HepG2 (cell line): ENCODE results near the gene ZNF625. TPM values are rescaled to one million over a fixed set of nuclear protein-coding genes. Genes with fewer than 3 reads are reported as not detected.

Source experiments
- HNF4A ChIP-seq: sonication (generic); formaldehyde crosslinking; IDR thresholded peaks from 2 replicates; pipeline ENCODE4 v1.4.0; 2020; ENCODE audit warnings: missing genetic modification reagents
- IKZF4 ChIP-seq: sonication (generic); formaldehyde crosslinking; IDR thresholded peaks from 2 replicates; pipeline ENCODE4 v1.5.1; 2020; ENCODE audit warnings: borderline replicate concordance, mild to moderate bottlenecking, low read depth, missing genetic modification reagents; ENCODE audit errors: not compliant biosample characterization
- PHF5A ChIP-seq: IDR thresholded peaks from one replicate; pipeline ENCODE4 v1.6.1; 2018; ENCODE audit warnings: low read depth, missing genetic modification reagents; ENCODE audit not compliant: unreplicated experiment
- SP4 ChIP-seq: sonication (generic); formaldehyde crosslinking; IDR thresholded peaks from 2 replicates; pipeline ENCODE4 v1.8.1; 2023; ENCODE audit warnings: mild to moderate bottlenecking, missing genetic modification reagents
- ZNF235 ChIP-seq: sonication (generic); formaldehyde crosslinking; IDR thresholded peaks from 2 replicates; pipeline ENCODE4 v1.8.1; 2023; ENCODE audit warnings: mild to moderate bottlenecking, missing genetic modification reagents, borderline replicate concordance
- ZNF556 ChIP-seq: sonication (generic); formaldehyde crosslinking; IDR thresholded peaks from 2 replicates; pipeline ENCODE4 v1.4.0; 2020; ENCODE audit warnings: mild to moderate bottlenecking, missing genetic modification reagents, borderline replicate concordance
- ZNF737 ChIP-seq: sonication (generic); formaldehyde crosslinking; IDR thresholded peaks from 2 replicates; pipeline ENCODE4 v1.5.0; 2020; ENCODE audit warnings: missing genetic modification reagents, mild to moderate bottlenecking, borderline replicate concordance
- ZNF75D ChIP-seq: sonication (generic); formaldehyde crosslinking; IDR thresholded peaks from 2 replicates; pipeline ENCODE4 v1.8.1; 2023; ENCODE audit warnings: missing genetic modification reagents, mild to moderate bottlenecking, borderline replicate concordance
- polyA plus RNA-seq, 8 experiments: library from polyadenylated mRNA; depleted of rRNA in 3 of 8; stranded (reverse) in 7 of 8; unstranded in 1 of 8; fragments of >200 nt; fragmentation: Illumina TruSeq in 4 of 8; extraction: Trizol in 4 of 8; gene quantifications; 2 replicates each; pipeline versions ENCODE4 v1.2.1 to v1.2.3, GENCODE V29; 2011 to 2016; ENCODE audit warnings: low read depth in 4 of 8, missing spikeins in 1 of 8, mixed read lengths in 1 of 8; ENCODE audit not compliant: insufficient read depth in 1 of 8
- total RNA-seq, 5 experiments: library from RNA; depleted of rRNA; stranded (reverse); fragments of >200 nt; fragmentation: Illumina TruSeq; extraction: Trizol; gene quantifications; 2 replicates each; pipeline ENCODE4 v1.2.3, GENCODE V29; 2016; ENCODE audit warnings: low read depth in 1 of 5
- TF ChIP-seq, protein P1 (sequence below): sonication (generic); formaldehyde crosslinking; IDR thresholded peaks from 2 replicates; pipeline ENCODE4 v1.4.0; 2020; ENCODE audit warnings: mild to moderate bottlenecking, missing genetic modification reagents
- TF ChIP-seq, protein P2 (sequence below), 2 experiments: fragments of 450-650 bp in 1 of 2; sonication (generic) in 1 of 2; formaldehyde crosslinking; IDR thresholded peaks; 2 replicates each; pipeline versions ENCODE4 v1.5.0 to v1.8.0; 2020 to 2022; ENCODE audit warnings: mild to moderate bottlenecking in 1 of 2, missing genetic modification reagents in 1 of 2
- TF ChIP-seq, protein P3 (sequence below): sonication (generic); formaldehyde crosslinking; IDR thresholded peaks from 2 replicates; pipeline ENCODE4 v1.5.1; 2020; ENCODE audit warnings: missing genetic modification reagents, mild to moderate bottlenecking, borderline replicate concordance
- TF ChIP-seq, protein P4 (sequence below): IDR thresholded peaks from 2 replicates; pipeline ENCODE4 v1.6.1; 2012; ENCODE audit warnings: low read length, improper control_type of control experiment
- TF ChIP-seq, protein P5 (sequence below): sonication (generic); formaldehyde crosslinking; IDR thresholded peaks from 2 replicates; pipeline ENCODE4 v1.4.0; 2020; ENCODE audit warnings: missing genetic modification reagents

ZNF625 gene
- total and polyA plus RNA-seq, 2 of the 13 experiments (the other 11 are each of a cell fraction or from before 2014, with no cell fraction given): 1.7 to 12.2 TPM

DNA sequence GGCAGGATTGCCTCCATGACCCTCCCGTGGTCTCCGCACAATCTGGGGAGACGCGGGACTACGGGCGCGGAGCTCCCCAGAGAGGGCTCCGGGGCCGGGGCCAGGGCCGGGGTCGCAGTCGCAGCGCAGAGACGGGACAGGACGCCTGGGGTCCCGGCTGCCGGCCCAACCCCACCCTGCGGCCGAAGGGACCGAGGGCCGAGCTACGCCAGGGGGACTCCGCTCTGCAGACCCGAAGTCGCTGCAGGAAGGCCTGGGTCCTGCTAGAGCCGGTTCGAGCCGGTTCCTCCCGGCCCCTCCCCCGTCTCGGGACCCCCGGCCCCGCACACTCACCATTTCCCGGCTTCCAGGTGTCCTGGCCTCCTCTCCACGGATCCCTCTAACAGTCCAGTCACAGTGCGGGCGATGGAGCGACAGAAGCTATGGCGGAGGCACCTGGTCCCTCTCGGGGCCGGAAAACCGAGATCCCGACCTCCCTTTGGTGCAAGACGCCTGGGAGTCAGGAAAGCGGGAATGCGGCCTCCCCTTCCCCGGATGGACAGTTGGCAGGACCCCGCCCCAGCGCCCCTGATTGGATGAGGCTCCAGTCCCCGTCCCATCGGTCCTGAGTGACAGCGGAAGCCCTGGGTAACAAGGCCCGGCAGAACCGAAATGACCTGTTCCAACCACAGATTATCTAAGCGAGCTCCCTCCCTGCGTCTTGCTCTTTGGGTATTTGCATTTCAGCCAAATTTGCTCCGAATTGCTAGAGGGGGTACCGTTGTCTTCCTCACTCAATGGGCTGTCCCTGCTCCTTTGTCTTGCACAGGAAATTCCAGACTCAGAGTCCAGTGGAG is at the start of gene ZNF625 (continued):
- TF ChIP-seq, protein P1, sequence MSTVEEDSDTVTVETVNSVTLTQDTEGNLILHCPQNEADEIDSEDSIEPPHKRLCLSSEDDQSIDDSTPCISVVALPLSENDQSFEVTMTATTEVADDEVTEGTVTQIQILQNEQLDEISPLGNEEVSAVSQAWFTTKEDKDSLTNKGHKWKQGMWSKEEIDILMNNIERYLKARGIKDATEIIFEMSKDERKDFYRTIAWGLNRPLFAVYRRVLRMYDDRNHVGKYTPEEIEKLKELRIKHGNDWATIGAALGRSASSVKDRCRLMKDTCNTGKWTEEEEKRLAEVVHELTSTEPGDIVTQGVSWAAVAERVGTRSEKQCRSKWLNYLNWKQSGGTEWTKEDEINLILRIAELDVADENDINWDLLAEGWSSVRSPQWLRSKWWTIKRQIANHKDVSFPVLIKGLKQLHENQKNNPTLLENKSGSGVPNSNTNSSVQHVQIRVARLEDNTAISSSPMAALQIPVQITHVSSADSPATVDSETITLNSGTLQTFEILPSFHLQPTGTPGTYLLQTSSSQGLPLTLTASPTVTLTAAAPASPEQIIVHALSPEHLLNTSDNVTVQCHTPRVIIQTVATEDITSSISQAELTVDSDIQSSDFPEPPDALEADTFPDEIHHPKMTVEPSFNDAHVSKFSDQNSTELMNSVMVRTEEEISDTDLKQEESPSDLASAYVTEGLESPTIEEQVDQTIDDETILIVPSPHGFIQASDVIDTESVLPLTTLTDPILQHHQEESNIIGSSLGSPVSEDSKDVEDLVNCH (CRISPR knock-in tag): 0 out of 2 replicates have a peak, but pooled peaks have one; percentile 50
- TF ChIP-seq, protein P2, sequence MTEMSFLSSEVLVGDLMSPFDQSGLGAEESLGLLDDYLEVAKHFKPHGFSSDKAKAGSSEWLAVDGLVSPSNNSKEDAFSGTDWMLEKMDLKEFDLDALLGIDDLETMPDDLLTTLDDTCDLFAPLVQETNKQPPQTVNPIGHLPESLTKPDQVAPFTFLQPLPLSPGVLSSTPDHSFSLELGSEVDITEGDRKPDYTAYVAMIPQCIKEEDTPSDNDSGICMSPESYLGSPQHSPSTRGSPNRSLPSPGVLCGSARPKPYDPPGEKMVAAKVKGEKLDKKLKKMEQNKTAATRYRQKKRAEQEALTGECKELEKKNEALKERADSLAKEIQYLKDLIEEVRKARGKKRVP (CRISPR knock-in tag; IDR thresholded peaks at IDR 0.05): no peak
- TF ChIP-seq, protein P3, sequence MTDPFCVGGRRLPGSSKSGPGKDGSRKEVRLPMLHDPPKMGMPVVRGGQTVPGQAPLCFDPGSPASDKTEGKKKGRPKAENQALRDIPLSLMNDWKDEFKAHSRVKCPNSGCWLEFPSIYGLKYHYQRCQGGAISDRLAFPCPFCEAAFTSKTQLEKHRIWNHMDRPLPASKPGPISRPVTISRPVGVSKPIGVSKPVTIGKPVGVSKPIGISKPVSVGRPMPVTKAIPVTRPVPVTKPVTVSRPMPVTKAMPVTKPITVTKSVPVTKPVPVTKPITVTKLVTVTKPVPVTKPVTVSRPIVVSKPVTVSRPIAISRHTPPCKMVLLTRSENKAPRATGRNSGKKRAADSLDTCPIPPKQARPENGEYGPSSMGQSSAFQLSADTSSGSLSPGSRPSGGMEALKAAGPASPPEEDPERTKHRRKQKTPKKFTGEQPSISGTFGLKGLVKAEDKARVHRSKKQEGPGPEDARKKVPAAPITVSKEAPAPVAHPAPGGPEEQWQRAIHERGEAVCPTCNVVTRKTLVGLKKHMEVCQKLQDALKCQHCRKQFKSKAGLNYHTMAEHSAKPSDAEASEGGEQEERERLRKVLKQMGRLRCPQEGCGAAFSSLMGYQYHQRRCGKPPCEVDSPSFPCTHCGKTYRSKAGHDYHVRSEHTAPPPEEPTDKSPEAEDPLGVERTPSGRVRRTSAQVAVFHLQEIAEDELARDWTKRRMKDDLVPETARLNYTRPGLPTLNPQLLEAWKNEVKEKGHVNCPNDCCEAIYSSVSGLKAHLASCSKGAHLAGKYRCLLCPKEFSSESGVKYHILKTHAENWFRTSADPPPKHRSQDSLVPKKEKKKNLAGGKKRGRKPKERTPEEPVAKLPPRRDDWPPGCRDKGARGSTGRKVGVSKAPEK (CRISPR knock-in tag): peak; percentile 73; the same call in 1 of the 2 replicates
- TF ChIP-seq ZNF737 (CRISPR knock-in tag) (0 out of 2 replicates have a peak, but pooled peaks have one; percentile 55), HNF4A (CRISPR knock-in tag) (peak; percentile 5; the same call in 1 of the 2 replicates), ZNF556 (CRISPR knock-in tag) (no peak), SP4 (peak; percentile 94), ZNF75D (CRISPR knock-in tag) (no peak), PHF5A (no peak), ZNF235 (CRISPR knock-in tag) (peak; percentile 54; the same call in 1 of the 2 replicates), IKZF4 (CRISPR knock-in tag) (peak; percentile 71)
- TF ChIP-seq, protein P4, sequence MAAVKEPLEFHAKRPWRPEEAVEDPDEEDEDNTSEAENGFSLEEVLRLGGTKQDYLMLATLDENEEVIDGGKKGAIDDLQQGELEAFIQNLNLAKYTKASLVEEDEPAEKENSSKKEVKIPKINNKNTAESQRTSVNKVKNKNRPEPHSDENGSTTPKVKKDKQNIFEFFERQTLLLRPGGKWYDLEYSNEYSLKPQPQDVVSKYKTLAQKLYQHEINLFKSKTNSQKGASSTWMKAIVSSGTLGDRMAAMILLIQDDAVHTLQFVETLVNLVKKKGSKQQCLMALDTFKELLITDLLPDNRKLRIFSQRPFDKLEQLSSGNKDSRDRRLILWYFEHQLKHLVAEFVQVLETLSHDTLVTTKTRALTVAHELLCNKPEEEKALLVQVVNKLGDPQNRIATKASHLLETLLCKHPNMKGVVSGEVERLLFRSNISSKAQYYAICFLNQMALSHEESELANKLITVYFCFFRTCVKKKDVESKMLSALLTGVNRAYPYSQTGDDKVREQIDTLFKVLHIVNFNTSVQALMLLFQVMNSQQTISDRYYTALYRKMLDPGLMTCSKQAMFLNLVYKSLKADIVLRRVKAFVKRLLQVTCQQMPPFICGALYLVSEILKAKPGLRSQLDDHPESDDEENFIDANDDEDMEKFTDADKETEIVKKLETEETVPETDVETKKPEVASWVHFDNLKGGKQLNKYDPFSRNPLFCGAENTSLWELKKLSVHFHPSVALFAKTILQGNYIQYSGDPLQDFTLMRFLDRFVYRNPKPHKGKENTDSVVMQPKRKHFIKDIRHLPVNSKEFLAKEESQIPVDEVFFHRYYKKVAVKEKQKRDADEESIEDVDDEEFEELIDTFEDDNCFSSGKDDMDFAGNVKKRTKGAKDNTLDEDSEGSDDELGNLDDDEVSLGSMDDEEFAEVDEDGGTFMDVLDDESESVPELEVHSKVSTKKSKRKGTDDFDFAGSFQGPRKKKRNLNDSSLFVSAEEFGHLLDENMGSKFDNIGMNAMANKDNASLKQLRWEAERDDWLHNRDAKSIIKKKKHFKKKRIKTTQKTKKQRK: no peak
- TF ChIP-seq, protein P5, sequence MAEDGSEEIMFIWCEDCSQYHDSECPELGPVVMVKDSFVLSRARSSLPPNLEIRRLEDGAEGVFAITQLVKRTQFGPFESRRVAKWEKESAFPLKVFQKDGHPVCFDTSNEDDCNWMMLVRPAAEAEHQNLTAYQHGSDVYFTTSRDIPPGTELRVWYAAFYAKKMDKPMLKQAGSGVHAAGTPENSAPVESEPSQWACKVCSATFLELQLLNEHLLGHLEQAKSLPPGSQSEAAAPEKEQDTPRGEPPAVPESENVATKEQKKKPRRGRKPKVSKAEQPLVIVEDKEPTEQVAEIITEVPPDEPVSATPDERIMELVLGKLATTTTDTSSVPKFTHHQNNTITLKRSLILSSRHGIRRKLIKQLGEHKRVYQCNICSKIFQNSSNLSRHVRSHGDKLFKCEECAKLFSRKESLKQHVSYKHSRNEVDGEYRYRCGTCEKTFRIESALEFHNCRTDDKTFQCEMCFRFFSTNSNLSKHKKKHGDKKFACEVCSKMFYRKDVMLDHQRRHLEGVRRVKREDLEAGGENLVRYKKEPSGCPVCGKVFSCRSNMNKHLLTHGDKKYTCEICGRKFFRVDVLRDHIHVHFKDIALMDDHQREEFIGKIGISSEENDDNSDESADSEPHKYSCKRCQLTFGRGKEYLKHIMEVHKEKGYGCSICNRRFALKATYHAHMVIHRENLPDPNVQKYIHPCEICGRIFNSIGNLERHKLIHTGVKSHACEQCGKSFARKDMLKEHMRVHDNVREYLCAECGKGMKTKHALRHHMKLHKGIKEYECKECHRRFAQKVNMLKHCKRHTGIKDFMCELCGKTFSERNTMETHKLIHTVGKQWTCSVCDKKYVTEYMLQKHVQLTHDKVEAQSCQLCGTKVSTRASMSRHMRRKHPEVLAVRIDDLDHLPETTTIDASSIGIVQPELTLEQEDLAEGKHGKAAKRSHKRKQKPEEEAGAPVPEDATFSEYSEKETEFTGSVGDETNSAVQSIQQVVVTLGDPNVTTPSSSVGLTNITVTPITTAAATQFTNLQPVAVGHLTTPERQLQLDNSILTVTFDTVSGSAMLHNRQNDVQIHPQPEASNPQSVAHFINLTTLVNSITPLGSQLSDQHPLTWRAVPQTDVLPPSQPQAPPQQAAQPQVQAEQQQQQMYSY (CRISPR knock-in tag): 0 out of 2 replicates have a peak, but pooled peaks have one; percentile 34
